Stimulated activated CD4-positive, alpha-beta T cell treated with anti-CD3 and anti-CD28 coated beads, Interleukin-4, amount 100 ng/mL, for 48 hours (primary cell): ENCODE results near the gene GATD1.

ENCODE experiments used
- DNase-seq, 2 donors: peaks; one replicate each; pipeline ENCODE4 v3.0.0-alpha.2; 2020; ENCODE audit warnings: low read depth in 2 of 2

The GATD1 gene

DNA sequence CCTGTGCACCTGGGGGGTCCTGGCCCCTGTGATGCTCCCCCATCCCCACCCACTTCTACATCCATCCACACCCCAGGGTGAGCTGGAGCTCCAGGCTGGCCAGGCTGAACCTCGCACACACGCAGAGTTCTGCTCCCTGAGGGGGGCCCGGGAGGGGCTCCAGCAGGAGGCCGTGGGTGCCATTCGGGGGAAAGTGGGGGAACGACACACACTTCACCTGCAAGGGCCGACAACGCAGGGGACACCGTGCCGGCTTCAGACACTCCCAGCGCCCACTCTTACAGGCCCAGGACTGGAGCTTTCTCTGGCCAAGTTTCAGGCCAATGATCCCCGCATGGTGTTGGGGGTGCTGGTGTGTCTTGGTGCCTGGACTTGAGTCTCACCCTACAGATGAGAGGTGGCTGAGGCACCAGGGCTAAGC lies 50.0 kb downstream of the GATD1 start:
- DNase-seq: no peak

DNA sequence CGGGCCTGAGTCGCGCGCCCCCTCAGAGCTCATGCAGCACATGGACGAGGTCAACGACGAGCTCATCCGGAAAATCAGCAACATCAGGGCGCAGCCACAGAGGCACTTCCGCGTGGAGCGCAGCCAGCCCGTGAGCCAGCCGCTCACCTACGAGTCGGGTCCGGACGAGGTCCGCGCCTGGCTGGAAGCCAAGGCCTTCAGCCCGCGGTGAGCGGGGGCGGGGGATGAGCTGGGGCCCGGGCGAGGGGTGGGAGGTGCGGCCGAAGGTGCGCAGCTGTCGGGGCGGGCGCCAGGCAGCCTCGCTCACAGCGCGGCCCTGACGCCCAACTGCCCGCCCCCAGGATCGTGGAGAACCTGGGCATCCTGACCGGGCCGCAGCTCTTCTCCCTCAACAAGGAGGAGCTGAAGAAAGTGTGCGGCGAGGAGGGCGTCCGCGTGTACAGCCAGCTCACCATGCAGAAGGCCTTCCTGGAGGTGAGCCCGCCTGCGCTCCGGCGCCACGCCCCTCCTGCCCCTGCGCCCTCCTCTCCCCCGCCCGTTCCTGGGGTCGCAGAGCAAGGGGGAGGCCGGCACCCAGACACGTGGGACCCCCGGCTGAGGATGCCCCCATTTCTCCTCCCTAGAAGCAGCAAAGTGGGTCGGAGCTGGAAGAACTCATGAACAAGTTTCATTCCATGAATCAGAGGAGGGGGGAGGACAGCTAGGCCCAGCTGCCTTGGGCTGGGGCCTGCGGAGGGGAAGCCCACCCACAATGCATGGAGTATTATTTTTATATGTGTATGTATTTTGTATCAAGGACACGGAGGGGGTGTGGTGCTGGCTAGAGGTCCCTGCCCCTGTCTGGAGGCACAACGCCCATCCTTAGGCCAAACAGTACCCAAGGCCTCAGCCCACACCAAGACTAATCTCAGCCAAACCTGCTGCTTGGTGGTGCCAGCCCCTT lies 50.7 kb downstream of the GATD1 start:
- peak in 1 of 2 donors; percentile 40 for DNase-seq

DNA sequence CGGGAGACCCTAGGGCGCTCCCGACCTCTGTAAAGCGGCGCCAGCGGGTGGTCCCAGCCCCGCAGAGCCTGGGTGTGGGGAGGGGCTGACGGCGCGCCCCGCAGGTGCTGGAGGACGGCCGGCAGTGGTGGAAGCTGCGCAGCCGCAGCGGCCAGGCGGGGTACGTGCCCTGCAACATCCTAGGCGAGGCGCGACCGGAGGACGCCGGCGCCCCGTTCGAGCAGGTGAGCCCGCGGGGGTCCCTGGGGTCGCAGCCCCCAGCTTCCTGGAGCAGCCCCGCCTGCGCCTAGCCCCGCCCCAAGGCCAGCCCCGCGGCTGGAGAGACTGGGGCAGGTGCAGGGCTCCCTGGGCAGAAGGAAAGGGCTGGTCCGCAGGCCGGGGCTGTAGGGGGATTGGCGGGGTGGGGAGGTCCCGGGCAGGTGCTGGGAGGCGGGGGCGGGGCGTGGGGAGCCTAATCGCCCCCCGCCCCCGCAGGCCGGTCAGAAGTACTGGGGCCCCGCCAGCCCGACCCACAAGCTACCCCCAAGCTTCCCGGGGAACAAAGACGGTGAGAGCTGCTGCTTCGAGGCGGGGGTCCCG lies 51.6 kb downstream of the GATD1 start:
- no peak for DNase-seq

DNA sequence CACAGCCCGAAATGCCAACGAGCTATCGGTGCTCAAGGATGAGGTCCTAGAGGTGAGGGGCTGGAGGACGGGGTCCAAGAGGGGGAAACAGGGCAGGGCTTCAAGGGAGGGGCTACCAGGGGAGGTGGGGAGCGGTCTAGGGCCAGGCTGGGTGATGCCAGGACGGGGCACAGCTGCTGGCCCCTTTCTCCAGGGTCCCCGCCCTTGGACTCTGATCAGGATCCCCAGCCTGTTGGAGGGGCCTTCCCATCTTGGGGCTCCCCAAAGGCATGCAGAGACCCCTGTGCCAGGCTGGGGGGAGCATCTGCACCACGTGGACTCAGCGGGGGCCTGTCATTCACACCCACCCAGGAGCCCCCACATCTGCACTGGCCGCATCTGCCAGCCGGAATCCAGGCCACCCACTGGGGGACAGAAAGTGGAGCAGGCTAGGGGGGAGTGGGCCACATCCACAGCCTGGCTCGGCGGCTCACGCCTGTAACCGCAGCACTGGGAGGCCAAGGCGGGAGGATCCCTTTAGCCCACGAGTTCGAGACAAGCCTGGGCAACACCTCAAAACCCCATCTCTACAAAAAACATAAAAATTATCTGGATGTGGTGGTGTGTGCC lies 52.4 kb downstream of the GATD1 start:
- DNase-seq: no peak

DNA sequence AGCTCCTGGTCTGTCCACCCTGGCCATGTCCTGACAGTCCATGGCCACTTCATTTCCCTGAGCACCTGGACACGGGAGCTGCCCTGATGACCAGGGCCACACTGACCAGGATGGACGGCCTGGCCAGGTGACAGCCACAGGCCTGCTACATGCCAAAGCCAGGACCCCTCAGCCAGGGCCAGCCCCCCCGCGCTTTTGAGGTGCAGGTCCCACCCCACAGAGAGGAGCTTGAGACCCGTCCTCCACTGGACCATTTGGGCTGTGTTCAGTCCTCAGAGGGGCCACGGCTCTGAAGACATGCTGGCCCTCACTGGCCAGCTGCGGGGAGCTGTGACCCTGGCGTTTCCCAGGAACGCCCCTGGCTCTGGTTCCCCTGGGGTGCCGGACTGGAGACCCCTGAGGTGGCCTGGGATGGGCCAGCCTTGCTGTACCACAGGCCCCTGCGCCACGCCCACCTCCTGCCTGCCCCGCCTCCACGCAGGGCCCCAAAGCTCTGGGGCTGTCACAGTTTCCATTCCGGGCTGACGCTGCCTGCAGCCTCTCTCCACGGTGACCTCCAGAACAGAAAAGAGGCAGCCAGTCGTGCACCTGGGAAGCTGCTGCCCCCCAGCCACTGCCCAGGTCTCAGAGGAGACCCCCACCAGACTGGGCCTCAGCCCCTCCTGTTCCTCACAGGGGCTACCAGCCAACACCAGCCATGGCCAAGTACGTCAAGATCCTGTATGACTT lies 53.1 kb downstream of the GATD1 start:
- no peak for DNase-seq

DNA sequence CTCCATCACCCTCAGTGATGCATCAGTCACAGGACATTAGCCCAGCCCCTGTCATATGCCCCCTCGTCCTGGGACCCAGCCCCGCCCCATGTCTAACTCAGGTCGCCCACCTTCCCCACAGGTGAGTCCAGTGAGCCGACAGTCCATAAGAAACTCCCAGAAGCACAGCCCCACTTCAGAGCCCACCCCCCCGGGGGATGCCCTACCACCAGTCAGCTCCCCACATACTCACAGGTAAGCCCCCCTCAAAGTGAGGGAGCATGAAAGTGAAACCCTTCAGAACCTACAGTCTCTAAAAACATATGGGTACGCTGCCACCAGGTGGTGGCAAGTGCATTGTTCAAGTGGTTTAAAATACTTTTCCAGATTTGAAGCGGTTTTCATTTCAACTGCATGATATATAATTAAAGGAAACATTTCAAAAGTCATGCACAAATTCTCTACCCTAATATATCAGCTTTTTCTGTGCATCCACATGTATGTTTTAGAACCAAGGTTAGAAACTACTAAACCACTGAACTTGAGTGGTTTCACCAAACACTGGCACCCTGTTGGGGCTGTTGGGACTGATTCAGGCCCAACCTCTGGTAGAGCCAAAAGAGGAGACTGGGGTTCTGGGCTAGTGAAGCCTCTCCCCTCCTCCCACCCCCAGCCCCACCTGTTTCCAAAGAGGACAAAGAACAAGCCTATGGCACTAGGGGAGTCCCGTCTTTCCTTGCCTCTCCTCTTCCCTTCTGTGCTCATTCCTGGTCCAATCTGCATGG lies 54.0 kb downstream of the GATD1 start:
- DNase-seq: no peak

DNA sequence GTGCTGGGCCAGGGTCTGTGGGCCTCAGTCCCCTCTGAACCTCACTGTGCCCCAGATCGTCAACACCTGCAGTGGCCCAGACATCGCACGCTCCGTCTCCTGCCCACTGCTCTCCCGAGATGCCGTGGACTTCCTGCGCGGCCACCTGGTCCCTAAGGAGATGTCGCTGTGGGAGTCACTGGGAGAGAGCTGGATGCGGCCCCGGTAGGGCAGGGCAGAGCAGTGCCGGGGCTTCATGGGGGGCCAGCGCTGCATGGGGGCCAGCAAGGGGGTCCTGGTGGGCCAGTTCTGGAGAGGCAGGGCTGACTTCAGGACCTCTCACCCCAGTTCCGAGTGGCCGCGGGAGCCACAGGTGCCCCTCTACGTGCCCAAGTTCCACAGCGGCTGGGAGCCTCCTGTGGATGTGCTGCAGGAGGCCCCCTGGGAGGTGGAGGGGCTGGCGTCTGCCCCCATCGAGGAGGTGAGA lies 54.9 kb downstream of the GATD1 start:
- DNase-seq: no peak

DNA sequence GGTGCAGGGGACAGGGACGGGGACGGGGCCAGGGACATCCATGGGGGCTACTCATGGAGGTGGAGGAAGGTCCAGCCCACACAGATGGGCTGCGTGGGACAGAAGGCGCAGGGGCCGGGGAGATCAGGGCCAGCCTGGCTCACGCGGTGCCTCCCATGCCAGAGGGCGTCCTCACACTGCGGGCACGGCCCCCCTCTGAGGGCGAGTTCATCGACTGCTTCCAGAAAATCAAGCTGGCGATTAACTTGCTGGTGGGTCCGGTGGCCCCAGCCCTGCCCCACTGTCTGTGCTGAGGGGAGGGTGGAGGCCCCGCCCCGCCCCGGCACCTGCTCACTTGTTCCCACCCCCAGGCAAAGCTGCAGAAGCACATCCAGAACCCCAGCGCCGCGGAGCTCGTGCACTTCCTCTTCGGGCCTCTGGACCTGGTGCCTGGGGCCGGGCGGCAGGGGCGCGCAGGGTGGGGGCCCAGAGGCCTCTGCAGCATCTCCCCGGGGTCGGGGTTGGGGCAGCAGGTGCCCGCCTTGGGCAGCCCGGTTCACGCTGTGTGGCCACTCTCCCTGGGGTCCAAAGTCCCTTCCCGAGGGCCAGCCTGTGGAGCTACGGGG lies 55.4 kb downstream of the GATD1 start:
- peak in 1 of 2 donors; percentile 42 for DNase-seq

DNA sequence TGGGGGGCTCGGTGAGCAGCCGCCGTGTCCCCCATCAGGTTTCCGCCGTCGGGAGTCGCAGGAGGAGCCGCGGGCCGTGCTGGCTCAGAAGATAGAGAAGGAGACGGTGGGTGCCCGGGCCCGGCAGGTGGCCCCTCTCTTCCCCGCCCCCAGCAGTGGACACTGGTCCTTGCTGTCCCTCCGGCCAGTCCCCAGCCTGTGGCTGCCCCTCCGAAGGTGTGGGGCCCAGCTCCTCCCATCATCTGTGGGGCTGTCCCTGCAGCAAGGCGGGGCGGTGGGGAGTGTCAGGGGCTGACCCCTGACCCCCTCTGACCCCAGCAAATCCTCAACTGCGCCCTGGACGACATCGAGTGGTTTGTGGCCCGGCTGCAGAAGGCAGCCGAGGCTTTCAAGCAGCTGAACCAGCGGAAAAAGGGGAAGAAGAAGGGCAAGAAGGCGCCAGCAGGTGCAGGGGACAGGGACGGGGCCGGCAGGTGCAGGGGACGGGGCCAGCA lies 56.0 kb downstream of the GATD1 start:
- no peak for DNase-seq

DNA sequence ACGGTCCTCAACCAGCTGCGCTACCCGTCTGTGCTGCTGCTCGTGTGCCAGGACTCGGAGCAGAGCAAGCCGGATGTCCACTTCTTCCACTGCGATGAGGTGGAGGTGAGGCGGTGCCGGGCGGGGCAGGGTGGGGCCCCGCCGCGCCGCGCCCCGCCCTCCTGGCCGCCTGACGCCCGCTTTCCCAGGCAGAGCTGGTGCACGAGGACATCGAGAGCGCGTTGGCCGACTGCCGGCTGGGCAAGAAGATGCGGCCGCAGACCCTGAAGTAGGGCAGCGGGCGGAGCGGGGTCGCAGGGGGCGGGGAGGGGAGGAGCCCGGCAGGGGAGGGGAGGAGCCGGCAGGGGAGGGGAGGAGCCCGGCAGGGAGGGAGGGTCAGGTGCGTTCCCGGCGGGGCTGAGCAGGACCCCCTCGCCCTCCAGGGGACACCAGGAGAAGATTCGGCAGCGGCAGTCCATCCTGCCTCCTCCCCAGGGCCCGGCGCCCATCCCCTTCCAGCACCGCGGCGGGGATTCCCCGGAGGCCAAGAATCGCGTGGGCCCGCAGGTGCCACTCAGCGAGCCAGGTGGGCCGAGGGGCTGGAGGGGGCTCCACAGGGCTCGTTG lies 56.5 kb downstream of the GATD1 start:
- no peak for DNase-seq

DNA sequence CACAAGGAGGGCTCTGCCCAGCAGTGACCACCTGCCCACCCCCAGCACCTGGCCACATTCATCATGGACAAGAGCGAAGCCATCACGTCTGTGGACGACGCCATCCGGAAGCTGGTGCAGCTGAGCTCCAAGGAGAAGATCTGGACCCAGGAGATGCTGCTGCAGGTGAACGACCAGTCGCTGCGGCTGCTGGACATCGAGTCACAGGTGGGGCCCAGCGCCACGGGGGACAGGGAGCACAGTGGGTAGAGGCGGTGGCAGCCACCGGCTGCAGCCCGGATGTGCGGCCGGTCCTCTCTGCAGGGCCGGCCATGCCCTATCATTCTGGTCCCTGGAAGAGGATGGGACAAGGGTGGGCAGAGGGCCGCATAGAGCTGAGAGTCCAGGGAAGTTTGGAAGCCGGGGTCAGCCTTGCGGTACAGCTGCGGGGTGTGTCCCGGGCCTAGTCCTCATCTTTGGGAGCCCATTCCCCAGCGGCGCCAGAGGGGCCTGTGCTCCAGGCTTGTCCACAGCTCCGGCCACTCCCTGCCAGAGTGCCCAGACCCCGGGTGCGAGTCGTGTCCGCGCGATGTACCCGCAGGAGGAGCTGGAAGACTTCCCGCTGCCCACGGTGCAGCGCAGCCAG lies 57.2 kb downstream of the GATD1 start:
- no peak for DNase-seq

DNA sequence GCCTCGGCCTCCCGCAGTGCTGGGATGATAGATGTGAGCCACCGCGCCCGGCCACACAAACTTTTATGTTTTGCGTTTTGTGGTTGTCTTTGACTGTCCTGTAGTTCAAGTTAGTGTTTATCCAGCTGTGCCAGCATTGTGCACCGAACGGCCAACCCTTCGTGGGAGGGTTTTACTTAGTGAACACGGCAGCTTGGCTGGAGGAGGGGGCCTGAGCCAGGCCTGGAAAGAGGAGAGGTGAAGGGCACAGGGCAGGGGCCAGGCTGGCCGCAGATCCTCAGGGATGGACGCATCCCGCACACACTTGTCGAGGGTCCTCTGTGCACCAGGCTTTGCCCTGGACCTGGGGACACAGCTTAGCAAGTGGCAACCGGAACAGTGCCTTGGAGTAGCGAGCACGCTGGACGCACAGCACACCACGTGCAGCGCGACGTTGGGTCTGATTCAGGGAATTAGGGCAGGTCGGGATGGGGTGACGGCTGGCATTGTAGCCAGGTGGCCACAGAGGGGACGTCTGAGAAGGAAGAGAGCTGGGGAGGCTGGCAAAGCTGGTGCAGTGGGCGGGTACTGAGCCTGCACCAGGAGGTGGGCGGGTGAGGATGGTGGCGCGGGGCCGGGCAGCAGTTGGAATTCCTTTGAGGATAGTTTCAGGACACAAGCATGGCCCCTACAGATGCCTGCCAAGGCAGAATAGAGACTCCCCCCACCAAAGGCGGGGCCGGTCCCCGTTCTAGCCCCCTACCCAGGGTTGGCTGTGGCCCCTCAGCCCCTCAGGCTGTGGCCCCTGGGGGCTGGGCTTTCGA lies 57.9 kb downstream of the GATD1 start:
- no peak for DNase-seq
